DOHH2 (cell line): ENCODE data around the gene REXO1.

Experiments used
- H3F3A ChIP-seq: fragments of 200-600 bp; sonication (generic), shearing (Covaris generic); 2 replicates; pipeline ENCODE4 v1.6.0; 2016; ENCODE audit warnings: antibody characterized with exemption, mild to moderate bottlenecking; ENCODE audit not compliant: control insufficient read depth, insufficient read depth
- H3K27ac ChIP-seq: fragments of 200-600 bp; sonication (generic); 2 replicates; pipeline ENCODE4 v1.5.1; 2014; ENCODE audit warnings: low read depth, mild to moderate bottlenecking, low read length, moderate library complexity
- H3K27me3 ChIP-seq: fragments of 200-600 bp; sonication (generic); 2 replicates; pipeline ENCODE4 v1.6.1; 2014; ENCODE audit warnings: mild to moderate bottlenecking, low read length, mixed read lengths; ENCODE audit not compliant: control insufficient read depth
- H3K36me3 ChIP-seq: fragments of 200-600 bp; sonication (generic); 2 replicates; pipeline ENCODE4 v1.6.1; 2014; ENCODE audit warnings: mild to moderate bottlenecking, low read length, moderate library complexity, mixed read lengths; ENCODE audit not compliant: control insufficient read depth
- H3K4me1 ChIP-seq: fragments of 200-600 bp; sonication (generic); 2 replicates; pipeline ENCODE4 v1.6.1; 2014; ENCODE audit warnings: mild to moderate bottlenecking, low read length, mixed read lengths; ENCODE audit not compliant: control insufficient read depth
- H3K4me2 ChIP-seq: fragments of 200-600 bp; sonication (generic); 2 replicates; pipeline ENCODE4 v1.6.0; 2014; ENCODE audit warnings: mild to moderate bottlenecking, low read length, moderate library complexity
- H3K4me3 ChIP-seq: fragments of 200-600 bp; sonication (generic); 2 replicates; pipeline ENCODE4 v1.5.1; 2014; ENCODE audit warnings: mild to moderate bottlenecking, low read length, mixed read lengths
- H3K79me2 ChIP-seq: fragments of 200-600 bp; sonication (generic); 2 replicates; pipeline ENCODE4 v1.6.1; 2014; ENCODE audit warnings: mild to moderate bottlenecking, low read length, mixed read lengths; ENCODE audit not compliant: control insufficient read depth
- H3K9me2 ChIP-seq: fragments of 200-600 bp; sonication (generic); replicated peaks from 2 replicates; pipeline ENCODE4 v1.6.1; 2014; ENCODE audit warnings: mild to moderate bottlenecking, low read length, mixed read lengths; ENCODE audit not compliant: control insufficient read depth
- H3K9me3 ChIP-seq: fragments of 200-600 bp; sonication (generic); 2 replicates; pipeline ENCODE4 v1.6.1; 2014; ENCODE audit warnings: antibody characterized with exemption, low read length, mixed read lengths; ENCODE audit not compliant: control insufficient read depth, insufficient read depth
- H4K20me1 ChIP-seq: fragments of 200-600 bp; sonication (generic); 2 replicates; pipeline ENCODE4 v1.6.0; 2014; ENCODE audit warnings: low read depth, mild to moderate bottlenecking, antibody characterized with exemption, low read length, moderate library complexity; ENCODE audit not compliant: control insufficient read depth, insufficient read depth
- EZH2phosphoT487 ChIP-seq: fragments of 200-600 bp; sonication (generic); IDR thresholded peaks from 2 replicates; pipeline ENCODE4 v1.6.1; 2017; ENCODE audit warnings: borderline replicate concordance, mild to moderate bottlenecking, antibody characterized with exemption, low read length, moderate library complexity, mixed read lengths
- TF ChIP-seq, protein P1 (sequence below): fragments of 200-600 bp; sonication (generic); IDR thresholded peaks from one replicate; pipeline ENCODE4 v1.5.1; 2014; ENCODE audit warnings: antibody characterized with exemption, mild to moderate bottlenecking, low read depth, low read length; ENCODE audit not compliant: poor library complexity, severe bottlenecking

The REXO1 gene

DNA sequence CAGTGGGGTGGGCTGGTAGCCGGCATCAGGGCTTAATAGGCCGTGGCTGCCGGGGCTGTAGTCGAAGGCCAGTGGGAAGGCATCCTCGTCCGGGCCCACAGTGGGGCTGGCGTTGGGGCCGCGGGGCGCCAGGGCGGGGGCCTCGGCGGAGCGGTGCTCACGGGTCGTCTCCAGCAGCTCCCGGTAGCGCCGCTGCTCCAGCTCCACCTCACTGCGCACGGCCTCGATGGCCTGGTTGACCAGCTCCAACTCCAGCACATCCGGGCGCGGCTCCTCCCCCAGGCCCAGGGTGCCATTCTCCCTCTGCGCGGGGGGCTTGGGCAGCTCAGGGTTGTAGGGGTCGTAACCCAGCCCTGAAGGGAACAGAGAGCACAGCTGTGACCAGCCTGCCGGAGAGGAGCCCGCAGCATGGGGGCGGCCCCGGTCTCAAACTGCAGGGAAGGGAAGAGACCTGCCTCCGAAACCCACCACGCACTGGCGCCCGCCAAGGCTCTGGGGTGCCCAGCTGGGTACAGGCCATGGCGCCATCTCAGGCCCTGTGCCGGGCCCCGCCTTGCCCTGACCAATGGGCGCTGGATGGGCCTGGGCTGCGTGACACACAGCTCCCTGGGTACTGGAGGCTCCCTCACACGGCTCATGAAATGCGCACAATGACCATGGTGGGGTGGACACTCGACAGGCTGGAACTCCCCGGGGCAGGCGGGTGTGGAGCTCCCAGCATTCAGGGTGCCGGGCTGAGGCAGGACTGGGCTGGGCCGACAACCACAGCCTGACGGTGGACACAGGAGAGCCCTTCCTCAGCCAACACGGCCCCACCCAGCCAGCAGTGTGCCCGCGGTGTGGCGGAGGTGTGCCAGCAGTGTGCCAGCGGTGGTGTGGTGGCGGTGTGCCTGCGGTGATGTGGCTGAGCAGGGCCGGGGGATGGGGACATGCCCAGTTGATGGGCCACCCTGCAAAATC, 19.7 kb downstream of the REXO1 start:
- H3K9me3 ChIP-seq: no peaks in the 10 kb centered on the region
- H4K20me1 ChIP-seq: no peaks in the 10 kb centered on the region
- no peaks in the 10 kb centered on the region for H3K4me1 ChIP-seq
- H3K4me3 ChIP-seq: no peak overlapping the region
- peaks cover 53% of the 10 kb centered on the region for H3K79me2 ChIP-seq
- H3K27me3 ChIP-seq: no peaks in the 10 kb centered on the region
- H3K4me2 ChIP-seq: no peak overlapping the region
- H3K9me2 ChIP-seq: no peaks in the 10 kb centered on the region
- TF ChIP-seq EZH2phosphoT487: no peak
- TF ChIP-seq, protein P1, sequence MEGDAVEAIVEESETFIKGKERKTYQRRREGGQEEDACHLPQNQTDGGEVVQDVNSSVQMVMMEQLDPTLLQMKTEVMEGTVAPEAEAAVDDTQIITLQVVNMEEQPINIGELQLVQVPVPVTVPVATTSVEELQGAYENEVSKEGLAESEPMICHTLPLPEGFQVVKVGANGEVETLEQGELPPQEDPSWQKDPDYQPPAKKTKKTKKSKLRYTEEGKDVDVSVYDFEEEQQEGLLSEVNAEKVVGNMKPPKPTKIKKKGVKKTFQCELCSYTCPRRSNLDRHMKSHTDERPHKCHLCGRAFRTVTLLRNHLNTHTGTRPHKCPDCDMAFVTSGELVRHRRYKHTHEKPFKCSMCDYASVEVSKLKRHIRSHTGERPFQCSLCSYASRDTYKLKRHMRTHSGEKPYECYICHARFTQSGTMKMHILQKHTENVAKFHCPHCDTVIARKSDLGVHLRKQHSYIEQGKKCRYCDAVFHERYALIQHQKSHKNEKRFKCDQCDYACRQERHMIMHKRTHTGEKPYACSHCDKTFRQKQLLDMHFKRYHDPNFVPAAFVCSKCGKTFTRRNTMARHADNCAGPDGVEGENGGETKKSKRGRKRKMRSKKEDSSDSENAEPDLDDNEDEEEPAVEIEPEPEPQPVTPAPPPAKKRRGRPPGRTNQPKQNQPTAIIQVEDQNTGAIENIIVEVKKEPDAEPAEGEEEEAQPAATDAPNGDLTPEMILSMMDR: no peak
- H3F3A ChIP-seq: no peaks in the 10 kb centered on the region; the same call in 1 of the 2 replicates
- H3K27ac ChIP-seq: no peak overlapping the region
- H3K36me3 ChIP-seq: peaks cover 44% of the 10 kb centered on the region

DNA sequence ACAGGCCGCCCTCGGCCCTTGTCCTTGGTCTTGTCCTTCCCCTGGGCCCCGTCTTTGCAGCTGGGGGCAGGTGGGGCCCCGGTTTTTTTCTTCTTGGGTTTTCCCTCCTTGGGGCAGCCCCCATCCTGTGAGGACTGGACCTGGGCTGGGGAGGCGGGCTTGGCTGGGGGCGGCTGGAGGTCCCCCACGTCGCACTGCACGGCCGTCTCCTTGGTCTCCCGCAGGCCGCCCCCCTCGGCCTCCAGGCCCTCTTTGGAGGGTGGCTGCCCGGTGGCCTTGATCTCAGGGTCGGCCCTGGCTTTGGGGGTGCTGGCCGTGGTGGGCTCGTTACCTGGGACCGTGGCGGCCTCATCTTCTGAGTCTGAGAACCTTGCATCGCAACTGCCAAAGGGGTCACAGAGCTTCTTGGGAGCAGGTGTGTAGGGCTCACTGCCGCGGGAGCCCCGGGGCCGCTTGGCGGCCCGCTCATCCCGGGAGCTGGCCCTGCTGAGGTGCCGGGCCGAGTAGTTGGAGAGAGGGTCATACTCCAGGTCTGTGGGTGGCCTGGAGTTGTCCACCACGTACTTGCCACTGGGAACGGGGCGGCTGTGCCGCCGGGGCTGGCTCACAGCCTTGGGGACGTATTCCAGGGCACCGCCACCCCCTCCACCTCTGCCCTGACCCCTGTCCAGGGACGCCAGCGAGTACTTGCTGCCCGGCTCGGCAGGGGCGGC, 20.6 kb downstream of the REXO1 start:
- Histone ChIP-seq H4K20me1 (no peaks in the 10 kb centered on the region), H3K27ac (no peak overlapping the region), H3K9me3 (no peaks in the 10 kb centered on the region), H3K4me2 (no peak overlapping the region), H3K9me2 (no peaks in the 10 kb centered on the region), H3K4me3 (no peak overlapping the region), H3F3A (no peaks in the 10 kb centered on the region; the same call in 1 of the 2 replicates), H3K36me3 (peaks cover 52% of the 10 kb centered on the region), H3K27me3 (no peaks in the 10 kb centered on the region), H3K79me2 (peaks cover 45% of the 10 kb centered on the region), H3K4me1 (no peaks in the 10 kb centered on the region)
- TF ChIP-seq, protein P1: no peak
- no peak for TF ChIP-seq EZH2phosphoT487

DNA sequence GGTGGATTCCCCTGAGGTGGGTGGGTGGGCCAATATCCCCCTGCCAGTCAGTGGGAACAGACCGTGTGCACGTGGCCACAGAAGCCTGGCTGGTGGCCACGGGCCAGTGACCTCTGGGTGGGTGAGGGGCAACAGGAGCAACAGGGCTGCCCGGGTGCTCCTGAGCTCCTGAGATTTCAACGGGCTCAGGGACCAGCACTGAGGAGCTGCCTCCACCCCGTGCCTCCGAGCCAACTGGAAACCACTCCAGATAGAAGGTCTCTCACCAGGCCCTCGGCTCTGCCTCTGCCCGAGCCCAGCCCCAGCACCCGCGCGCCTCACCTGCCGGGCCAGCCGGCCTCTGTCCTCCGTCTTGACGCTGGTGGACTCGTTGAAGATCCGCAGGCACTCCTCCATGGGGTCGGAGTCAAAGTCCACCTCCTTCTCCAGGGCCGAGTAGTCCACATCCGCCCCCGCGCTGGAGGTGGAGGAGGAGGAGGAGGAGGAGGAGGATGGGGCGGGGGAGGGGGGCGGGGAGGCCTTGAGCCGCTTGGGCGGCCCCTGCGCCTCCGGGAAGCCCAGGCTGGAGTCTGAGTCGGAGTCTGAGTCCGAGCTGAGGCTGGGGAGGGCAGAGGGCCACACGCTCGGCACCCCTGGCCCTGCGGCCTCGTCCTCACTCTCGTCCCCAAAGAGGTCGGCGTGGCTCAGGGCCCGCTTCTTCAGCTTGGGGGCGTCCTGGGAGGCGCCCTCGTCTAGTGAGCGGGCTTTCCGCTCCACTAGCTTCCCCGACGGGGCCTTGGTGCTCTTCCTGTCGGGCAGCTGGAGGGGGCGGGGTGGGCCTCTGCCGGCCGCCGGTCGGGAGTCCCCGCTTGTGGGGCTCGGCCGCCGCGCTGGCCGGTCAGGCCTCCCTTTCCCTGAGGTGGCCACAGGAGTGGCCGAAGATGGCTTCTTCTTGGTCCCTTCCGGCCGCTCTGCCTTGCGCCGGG, 21.4 kb downstream of the REXO1 start:
- Histone ChIP-seq H3K27ac (no peak overlapping the region), H4K20me1 (no peaks in the 10 kb centered on the region), H3K4me2 (no peak overlapping the region)

More for the DNA sequence above, 21.4 kb downstream of the REXO1 start:
- H3K4me1 ChIP-seq: no peaks in the 10 kb centered on the region
- H3K9me3 ChIP-seq: no peaks in the 10 kb centered on the region
- H3K36me3 ChIP-seq: peaks cover 59% of the 10 kb centered on the region
- TF ChIP-seq, protein P1: no peak
- TF ChIP-seq EZH2phosphoT487: no peak
- no peaks in the 10 kb centered on the region for H3K9me2 ChIP-seq
- H3K4me3 ChIP-seq: no peak overlapping the region
- H3K27me3 ChIP-seq: no peaks in the 10 kb centered on the region
- no peaks in the 10 kb centered on the region; the same call in 1 of the 2 replicates for H3F3A ChIP-seq
- H3K79me2 ChIP-seq: peaks cover 38% of the 10 kb centered on the region
